ENCODE results near the gene LYST.
"Not testable (repeated sequence)": the region's sequence is repeated elsewhere in the genome, so short reads cannot be mapped to it uniquely, and the experiment has no call there.

Gene LYST

GRCh38 chr1:235624721-235625333, 241.9 kb downstream of the LYST start:
- H4K91ac ChIP-seq (ENCODE audit: low read length) = no peak overlapping the region
- no peak overlapping the region for H3K4me3 ChIP-seq (ENCODE audit: insufficient read depth in 1 of 2, low read depth in 1 of 2, low read length in 2 of 2)
- H3K27ac ChIP-seq (ENCODE audit: low read length, poor library complexity, severe bottlenecking) = no peak overlapping the region
- no peak overlapping the region for H4K8ac ChIP-seq (ENCODE audit: low read length)
- H3K27me3 ChIP-seq (ENCODE audit: control insufficient read depth in 1 of 2, insufficient read depth in 1 of 2, low read length in 2 of 2) = peaks cover 3 to 36% of the 10 kb centered on the region in 2 experiments
- no peak overlapping the region for H3K4ac ChIP-seq (ENCODE audit: low read depth in 1 of 2, low read length in 2 of 2)
- DNase-seq = peak; percentile 69
- no peak overlapping the region for H3K14ac ChIP-seq (ENCODE audit: low read length in 2 of 2)
- H3K9me3 ChIP-seq (ENCODE audit: control insufficient read depth, low read length) = no peaks in the 10 kb centered on the region
- no peak overlapping the region for H2AK5ac ChIP-seq (ENCODE audit: low read length, severe bottlenecking)
- H2BK12ac ChIP-seq (ENCODE audit: low read length in 2 of 2) = no peak overlapping the region
- H3K79me1 ChIP-seq (replicated peaks; ENCODE audit: low read length, poor library complexity, severe bottlenecking) = no peaks in the 10 kb centered on the region
- no peak overlapping the region for H2BK120ac ChIP-seq (ENCODE audit: low read depth, low read length)
- no peak overlapping the region for H3K23ac ChIP-seq (ENCODE audit: low read length in 2 of 2)
- H3K4me1 ChIP-seq (ENCODE audit: control insufficient read depth, insufficient read depth, low read depth, low read length) = peaks cover 15% of the 10 kb centered on the region
- H3K18ac ChIP-seq (ENCODE audit: low read depth in 1 of 2, low read length in 2 of 2) = no peak overlapping the region
- no peak overlapping the region for H3K4me2 ChIP-seq (ENCODE audit: low read length, poor library complexity, severe bottlenecking)
- H3K9ac ChIP-seq (ENCODE audit: low read length) = no peak overlapping the region
- 59% methylated on average over 8 of the region's 8 CpGs for WGBS
- no peak overlapping the region for H2BK5ac ChIP-seq (ENCODE audit: low read depth, low read length, poor library complexity, severe bottlenecking)
- peak overlapping the region; percentile 24 for H2AFZ ChIP-seq (ENCODE audit: low read depth, low read length)
- no peaks in the 10 kb centered on the region for H3K36me3 ChIP-seq (ENCODE audit: control insufficient read depth in 1 of 2, insufficient read depth in 2 of 2, low read depth in 1 of 2, low read length in 2 of 2)
- no peak overlapping the region for H2BK15ac ChIP-seq (ENCODE audit: low read depth, poor library complexity, severe bottlenecking)

GRCh38 chr1:235622936-235623779, 243.5 kb downstream of the LYST start:
- Histone ChIP-seq H3K14ac (ENCODE audit: low read length in 2 of 2) (no peak overlapping the region), H2BK15ac (ENCODE audit: low read depth, poor library complexity, severe bottlenecking) (peak overlapping the region; percentile 69), H3K27me3 (ENCODE audit: control insufficient read depth in 1 of 2, insufficient read depth in 1 of 2, low read length in 2 of 2) (peaks cover 3 to 34% of the 10 kb centered on the region in 2 experiments), H3K27ac (ENCODE audit: low read length, poor library complexity, severe bottlenecking) (no peak overlapping the region), H2BK5ac (ENCODE audit: low read depth, low read length, poor library complexity, severe bottlenecking) (no peak overlapping the region), H4K91ac (ENCODE audit: low read length) (no peak overlapping the region), H3K79me1 (replicated peaks; ENCODE audit: low read length, poor library complexity, severe bottlenecking) (no peaks in the 10 kb centered on the region), H3K9me3 (ENCODE audit: control insufficient read depth, low read length) (no peaks in the 10 kb centered on the region), H3K4me3 (ENCODE audit: insufficient read depth in 1 of 2, low read depth in 1 of 2, low read length in 2 of 2) (no peak overlapping the region), H3K23ac (ENCODE audit: low read length in 2 of 2) (peak overlapping the region in 1 of 2 experiments; percentile 67), H3K4me2 (ENCODE audit: low read length, poor library complexity, severe bottlenecking) (no peak overlapping the region), H2AK5ac (ENCODE audit: low read length, severe bottlenecking) (peak overlapping the region; percentile 46), H4K8ac (ENCODE audit: low read length) (no peak overlapping the region), H3K18ac (ENCODE audit: low read depth in 1 of 2, low read length in 2 of 2) (no peak overlapping the region), H2AFZ (ENCODE audit: low read depth, low read length) (no peak overlapping the region), H3K4me1 (ENCODE audit: control insufficient read depth, insufficient read depth, low read depth, low read length) (peaks cover 18% of the 10 kb centered on the region), H3K4ac (ENCODE audit: low read depth in 1 of 2, low read length in 2 of 2) (no peak overlapping the region), H3K9ac (ENCODE audit: low read length) (no peak overlapping the region), H2BK120ac (ENCODE audit: low read depth, low read length) (no peak overlapping the region), H3K36me3 (ENCODE audit: control insufficient read depth in 1 of 2, insufficient read depth in 2 of 2, low read depth in 1 of 2, low read length in 2 of 2) (no peaks in the 10 kb centered on the region), H2BK12ac (ENCODE audit: low read length in 2 of 2) (no peak overlapping the region)
- 78% methylated on average over 18 of the region's 18 CpGs for WGBS
- DNase-seq = no peak

- Histone ChIP-seq H3K27me3 (ENCODE audit: control insufficient read depth in 1 of 2, insufficient read depth in 1 of 2, low read length in 2 of 2) (peaks cover 17 to 39% of the 10 kb centered on the region in 2 experiments), H3K4me1 (ENCODE audit: control insufficient read depth, insufficient read depth, low read depth, low read length) (peaks cover 17% of the 10 kb centered on the region)
- not testable (repeated sequence) for H2AK5ac ChIP-seq (ENCODE audit: low read length, severe bottlenecking); H3K14ac ChIP-seq (ENCODE audit: low read length in 2 of 2); H3K27ac ChIP-seq (ENCODE audit: low read length, poor library complexity, severe bottlenecking); H2AFZ ChIP-seq (ENCODE audit: low read depth, low read length); H2BK5ac ChIP-seq (ENCODE audit: low read depth, low read length, poor library complexity, severe bottlenecking); H2BK120ac ChIP-seq (ENCODE audit: low read depth, low read length); H3K36me3 ChIP-seq (ENCODE audit: control insufficient read depth in 1 of 2, insufficient read depth in 2 of 2, low read depth in 1 of 2, low read length in 2 of 2); H3K23ac ChIP-seq (ENCODE audit: low read length in 2 of 2); H4K8ac ChIP-seq (ENCODE audit: low read length); H2BK15ac ChIP-seq (ENCODE audit: low read depth, poor library complexity, severe bottlenecking); H3K4me2 ChIP-seq (ENCODE audit: low read length, poor library complexity, severe bottlenecking); H3K4ac ChIP-seq (ENCODE audit: low read depth in 1 of 2, low read length in 2 of 2); H3K79me1 ChIP-seq (replicated peaks; ENCODE audit: low read length, poor library complexity, severe bottlenecking); H3K9me3 ChIP-seq (ENCODE audit: control insufficient read depth, low read length); H2BK12ac ChIP-seq (ENCODE audit: low read length in 2 of 2); H3K18ac ChIP-seq (ENCODE audit: low read depth in 1 of 2, low read length in 2 of 2); H3K9ac ChIP-seq (ENCODE audit: low read length); H4K91ac ChIP-seq (ENCODE audit: low read length); H3K4me3 ChIP-seq (ENCODE audit: insufficient read depth in 1 of 2, low read depth in 1 of 2, low read length in 2 of 2); DNase-seq
- WGBS = 93% methylated on average over 2 of the region's 2 CpGs
These were observed 247.6 kb downstream of the LYST start for GRCh38 chr1:235619149-235619548.

GRCh38 chr1:235617808-235618207, 248.9 kb downstream of the LYST start:
- Histone ChIP-seq H2AFZ (ENCODE audit: low read depth, low read length) (no peak overlapping the region), H3K9ac (ENCODE audit: low read length) (no peak overlapping the region), H3K27me3 (ENCODE audit: control insufficient read depth in 1 of 2, insufficient read depth in 1 of 2, low read length in 2 of 2) (peaks cover 14 to 34% of the 10 kb centered on the region in 2 experiments), H2BK15ac (ENCODE audit: low read depth, poor library complexity, severe bottlenecking) (no peak overlapping the region), H3K27ac (ENCODE audit: low read length, poor library complexity, severe bottlenecking) (no peak overlapping the region), H3K79me1 (replicated peaks; ENCODE audit: low read length, poor library complexity, severe bottlenecking) (no peaks in the 10 kb centered on the region), H3K4me3 (ENCODE audit: insufficient read depth in 1 of 2, low read depth in 1 of 2, low read length in 2 of 2) (peak overlapping the region in 1 of 2 experiments; percentile 32), H3K4me1 (ENCODE audit: control insufficient read depth, insufficient read depth, low read depth, low read length) (peaks cover 6% of the 10 kb centered on the region), H3K36me3 (ENCODE audit: control insufficient read depth in 1 of 2, insufficient read depth in 2 of 2, low read depth in 1 of 2, low read length in 2 of 2) (no peaks in the 10 kb centered on the region), H2AK5ac (ENCODE audit: low read length, severe bottlenecking) (no peak overlapping the region), H3K14ac (ENCODE audit: low read length in 2 of 2) (no peak overlapping the region), H3K9me3 (ENCODE audit: control insufficient read depth, low read length) (no peaks in the 10 kb centered on the region), H4K91ac (ENCODE audit: low read length) (no peak overlapping the region), H2BK120ac (ENCODE audit: low read depth, low read length) (no peak overlapping the region), H3K4ac (ENCODE audit: low read depth in 1 of 2, low read length in 2 of 2) (no peak overlapping the region), H2BK5ac (ENCODE audit: low read depth, low read length, poor library complexity, severe bottlenecking) (no peak overlapping the region), H2BK12ac (ENCODE audit: low read length in 2 of 2) (no peak overlapping the region), H3K18ac (ENCODE audit: low read depth in 1 of 2, low read length in 2 of 2) (no peak overlapping the region), H3K4me2 (ENCODE audit: low read length, poor library complexity, severe bottlenecking) (no peak overlapping the region), H4K8ac (ENCODE audit: low read length) (no peak overlapping the region), H3K23ac (ENCODE audit: low read length in 2 of 2) (no peak overlapping the region)
- no CpG with 5 or more reads among the region's 3 CpGs for WGBS
- peak; percentile 40 for DNase-seq

Measured in mesenchymal stem cell (in vitro differentiated cells and primary cell).